ENCODE measurements around the gene TMEM250. TPM values are rescaled to one million over a fixed set of nuclear protein-coding genes. Genes with fewer than 3 reads are reported as not detected.

The TMEM250 gene
- total and polyA plus RNA-seq, 8 donors: 10.7 to 42.1 (median 16.4) TPM

DNA sequence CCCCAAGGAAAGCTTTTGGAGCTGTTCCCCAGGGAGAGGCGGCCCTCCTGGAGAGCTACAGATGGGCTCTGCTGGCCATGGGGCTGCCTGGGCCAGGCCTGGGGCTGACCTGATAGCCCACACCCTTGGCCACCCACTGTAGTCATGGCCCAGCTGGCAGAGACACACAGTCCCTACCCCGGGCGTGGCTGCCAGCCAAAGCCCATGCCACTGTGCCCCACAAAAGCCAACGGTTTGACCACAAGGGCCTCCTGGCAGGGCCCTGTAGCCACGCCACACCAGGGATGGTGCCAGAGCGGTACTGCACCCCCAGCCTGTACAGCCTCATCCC, 38.8 kb downstream of the TMEM250 start:
- intact Hi-C loops (cut with DNase I): no loop called here
- Histone ChIP-seq H3K4me1 (peaks cover 18 to 75% of the 10 kb centered on the region in 2 donors), H3K27ac (peak overlapping the region in 1 of 2 donors; percentile 53)

DNA sequence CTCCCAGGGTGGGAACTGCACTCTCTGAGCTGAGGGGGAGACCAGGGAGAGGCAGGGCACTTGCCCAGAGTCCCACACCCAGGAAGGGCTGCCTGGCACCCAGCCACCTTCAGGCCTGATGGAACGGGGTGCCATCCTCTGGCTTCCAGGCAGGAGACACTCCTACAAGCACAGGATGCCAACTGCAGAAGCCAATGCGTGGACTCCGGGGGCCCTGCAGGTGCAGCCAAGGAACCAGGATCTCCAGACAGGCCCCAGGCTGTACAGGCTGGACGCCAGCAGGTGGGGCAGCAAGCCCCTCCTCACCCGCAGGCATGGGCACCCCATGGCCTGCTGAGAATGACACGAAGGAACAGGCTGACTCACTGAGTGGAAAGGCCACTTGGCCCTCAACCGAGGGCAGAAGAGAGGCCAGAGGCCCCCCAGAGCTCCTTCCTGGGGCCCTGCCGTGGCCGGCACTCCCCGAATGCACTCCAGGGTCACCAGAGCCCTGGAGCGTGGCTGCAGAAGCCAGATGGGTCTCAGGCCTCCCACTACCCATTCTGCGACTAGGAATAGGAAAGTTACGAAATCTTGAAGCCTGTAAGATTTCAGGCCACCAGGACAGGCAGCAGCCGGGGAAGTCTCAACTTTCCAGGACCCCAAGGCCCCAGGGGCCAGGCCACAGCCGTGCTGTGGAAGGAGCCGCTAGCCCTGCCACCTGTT, 39.3 kb downstream of the TMEM250 start:
- Histone ChIP-seq H3K4me1 (peaks cover 18 to 73% of the 10 kb centered on the region in 2 donors), H3K4me3 (no peak overlapping the region), H3K27ac (peak overlapping the region in 1 of 2 donors; percentile 53), H3K9me3 (no peaks in the 10 kb centered on the region), H3K36me3 (peaks cover 0 to 28% of the 10 kb centered on the region in 2 donors), H3K27me3 (no peaks in the 10 kb centered on the region)
- TF ChIP-seq, protein P1, sequence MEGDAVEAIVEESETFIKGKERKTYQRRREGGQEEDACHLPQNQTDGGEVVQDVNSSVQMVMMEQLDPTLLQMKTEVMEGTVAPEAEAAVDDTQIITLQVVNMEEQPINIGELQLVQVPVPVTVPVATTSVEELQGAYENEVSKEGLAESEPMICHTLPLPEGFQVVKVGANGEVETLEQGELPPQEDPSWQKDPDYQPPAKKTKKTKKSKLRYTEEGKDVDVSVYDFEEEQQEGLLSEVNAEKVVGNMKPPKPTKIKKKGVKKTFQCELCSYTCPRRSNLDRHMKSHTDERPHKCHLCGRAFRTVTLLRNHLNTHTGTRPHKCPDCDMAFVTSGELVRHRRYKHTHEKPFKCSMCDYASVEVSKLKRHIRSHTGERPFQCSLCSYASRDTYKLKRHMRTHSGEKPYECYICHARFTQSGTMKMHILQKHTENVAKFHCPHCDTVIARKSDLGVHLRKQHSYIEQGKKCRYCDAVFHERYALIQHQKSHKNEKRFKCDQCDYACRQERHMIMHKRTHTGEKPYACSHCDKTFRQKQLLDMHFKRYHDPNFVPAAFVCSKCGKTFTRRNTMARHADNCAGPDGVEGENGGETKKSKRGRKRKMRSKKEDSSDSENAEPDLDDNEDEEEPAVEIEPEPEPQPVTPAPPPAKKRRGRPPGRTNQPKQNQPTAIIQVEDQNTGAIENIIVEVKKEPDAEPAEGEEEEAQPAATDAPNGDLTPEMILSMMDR (IDR thresholded peaks at IDR 0.05): no peak
- ATAC-seq: peak; percentile 15
- peak in 1 of 4 donors; percentile 68 for DNase-seq
- intact Hi-C loops (cut with DNase I): no loop called here

More for the DNA sequence above, 38.8 kb downstream of the TMEM250 start:
- DNase-seq (peak in 1 of 4 donors; percentile 67), ATAC-seq (no peak)
- TF ChIP-seq, protein P1 (IDR thresholded peaks at IDR 0.05): no peak
- H3K9me3 ChIP-seq: no peaks in the 10 kb centered on the region
- H3K4me3 ChIP-seq: no peak overlapping the region
- H3K36me3 ChIP-seq: peaks cover 0 to 23% of the 10 kb centered on the region in 2 donors
- H3K27me3 ChIP-seq: no peaks in the 10 kb centered on the region

DNA sequence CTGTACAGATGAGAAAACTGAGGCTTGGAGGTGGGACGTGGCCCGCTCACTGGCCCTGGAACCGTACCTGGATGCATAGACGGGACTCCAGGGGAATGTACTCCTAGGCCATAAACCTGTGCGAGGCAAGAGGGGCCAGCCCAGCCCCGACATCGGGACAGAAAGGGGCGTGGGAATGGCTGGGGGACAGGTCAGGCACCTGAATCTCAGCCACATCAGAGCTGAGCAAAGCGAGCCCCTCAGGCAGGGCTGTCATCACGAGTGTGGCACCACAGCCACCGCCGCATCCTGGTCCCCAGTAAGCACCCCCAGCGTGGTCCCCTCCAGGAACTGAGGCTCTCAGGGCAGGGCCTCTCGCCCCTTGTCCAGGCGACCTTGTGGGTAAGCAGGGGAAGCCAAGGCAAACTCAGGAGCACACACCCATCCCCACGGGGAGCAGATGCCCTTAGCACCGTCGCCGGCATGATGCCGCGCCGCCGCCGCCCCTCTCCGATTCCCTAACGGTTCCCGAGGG, 40.1 kb downstream of the TMEM250 start:
- peaks cover 0 to 26% of the 10 kb centered on the region in 2 donors for H3K36me3 ChIP-seq
- peaks cover 18 to 69% of the 10 kb centered on the region in 2 donors for H3K4me1 ChIP-seq
- H3K9me3 ChIP-seq: no peaks in the 10 kb centered on the region
- H3K27ac ChIP-seq: no peak overlapping the region
- H3K4me3 ChIP-seq: no peak overlapping the region
- peak in 1 of 4 donors; percentile 67 for DNase-seq
- TF ChIP-seq, protein P1 (IDR thresholded peaks at IDR 0.05): no peak
- no peak for ATAC-seq
- no peaks in the 10 kb centered on the region for H3K27me3 ChIP-seq
- intact Hi-C loops (cut with DNase I): no loop called here

DNA sequence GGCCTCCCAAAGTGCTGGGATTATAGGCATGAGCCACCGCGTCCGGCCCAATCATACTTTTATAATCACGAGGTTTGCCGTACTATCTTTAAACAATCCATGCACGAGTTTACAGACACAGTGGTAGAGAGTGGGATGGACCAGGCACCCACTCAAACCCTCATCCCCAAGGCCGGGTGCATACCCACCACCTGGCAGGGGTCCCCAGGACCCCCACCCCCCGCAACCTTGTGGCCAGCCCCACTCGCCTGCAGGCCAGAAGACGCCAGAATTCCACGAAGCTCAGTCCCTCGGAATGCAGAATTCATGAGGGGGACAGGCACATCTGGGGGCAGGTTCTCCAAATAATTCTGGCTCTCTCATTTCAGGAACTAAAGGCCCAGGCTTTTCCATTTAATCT, 40.7 kb downstream of the TMEM250 start:
- TF ChIP-seq, protein P1 (IDR thresholded peaks at IDR 0.05): no peak
- ATAC-seq (no peak), DNase-seq (no peak)
- Histone ChIP-seq H3K36me3 (peaks cover 0 to 22% of the 10 kb centered on the region in 2 donors), H3K4me1 (peaks cover 18 to 68% of the 10 kb centered on the region in 2 donors), H3K4me3 (no peak overlapping the region), H3K9me3 (no peaks in the 10 kb centered on the region), H3K27me3 (no peaks in the 10 kb centered on the region), H3K27ac (no peak overlapping the region)
- intact Hi-C loops (cut with DNase I): no loop called here

DNA sequence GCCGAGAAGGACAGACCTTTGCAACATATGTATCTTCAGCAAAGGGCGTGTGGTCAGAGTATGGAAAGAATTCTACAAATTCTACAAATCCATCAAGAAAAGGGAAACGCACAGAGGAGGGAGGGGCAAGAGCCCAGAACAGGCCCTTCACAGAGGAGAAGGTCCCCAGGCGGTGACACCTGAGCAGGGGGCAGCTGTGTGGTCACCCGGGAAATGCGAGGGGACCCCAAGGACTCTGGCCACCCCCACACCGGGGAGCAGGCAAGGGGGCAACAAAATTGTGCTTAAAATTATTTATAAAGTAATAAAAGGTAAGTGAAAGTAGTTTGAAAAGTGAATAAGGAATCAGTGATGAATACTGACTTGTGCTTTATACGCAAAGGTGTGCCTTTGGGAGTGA, 41.2 kb downstream of the TMEM250 start:
- DNase-seq (no peak), ATAC-seq (no peak)
- H3K27ac ChIP-seq: peak overlapping the region in 1 of 2 donors; percentile 76
- TF ChIP-seq, protein P1 (IDR thresholded peaks at IDR 0.05): no peak
- H3K9me3 ChIP-seq: no peaks in the 10 kb centered on the region
- intact Hi-C loops (cut with DNase I): no loop called here
- no peak overlapping the region for H3K4me3 ChIP-seq
- no peaks in the 10 kb centered on the region for H3K27me3 ChIP-seq
- H3K36me3 ChIP-seq: peaks cover 0 to 19% of the 10 kb centered on the region in 2 donors
- peaks cover 18 to 63% of the 10 kb centered on the region in 2 donors for H3K4me1 ChIP-seq

Measured in left lung (tissue), 10 donors.